ENCODE measurements around the gene RNPC3. TPM values are rescaled to one million over a fixed set of nuclear protein-coding genes. Genes with fewer than 3 reads are reported as not detected.
"Not testable (repeated sequence)": the region's sequence is repeated elsewhere in the genome, so short reads cannot be mapped to it uniquely, and the experiment has no call there.

RNPC3 gene
- total RNA-seq, 1 donor from 2014 or later = 46.8 TPM

DNA sequence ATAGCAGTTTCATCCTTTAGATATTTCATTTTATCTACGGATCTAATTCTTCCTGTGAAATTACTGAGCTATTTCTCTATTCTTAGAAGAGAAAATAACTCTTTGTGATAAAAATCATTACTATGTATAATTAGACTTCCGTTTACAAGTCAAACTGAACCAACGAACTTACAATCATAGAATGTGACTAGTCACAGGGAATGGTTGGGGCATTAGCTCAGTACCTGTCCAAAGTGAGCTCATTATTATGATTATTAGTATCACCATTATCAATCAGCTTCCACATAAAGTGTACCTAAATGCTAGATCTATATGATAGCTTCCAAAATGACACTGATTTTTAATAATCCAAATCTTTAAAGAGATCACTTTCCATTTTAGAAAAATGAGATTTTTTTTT lies 58.4 kb downstream of the RNPC3 start:
- Histone ChIP-seq H3K9ac (no peak overlapping the region), H3K9me3 (ENCODE audit: low read depth) (no peaks in the 10 kb centered on the region), H3K27me3 (no peaks in the 10 kb centered on the region), H3K4me1 (no peaks in the 10 kb centered on the region), H4K20me1 (ENCODE audit: low read depth) (no peaks in the 10 kb centered on the region), H3K4me2 (no peak overlapping the region), H2AFZ (replicated peaks) (no peak overlapping the region), H3K36me3 (no peaks in the 10 kb centered on the region), H3K4me3 (no peak overlapping the region), H3K79me2 (ENCODE audit: low read depth) (no peaks in the 10 kb centered on the region), H3K27ac (no peak overlapping the region), H3F3A (ENCODE audit: low read depth) (no peaks in the 10 kb centered on the region)
- H3K4me1 Mint-ChIP-seq = no peaks in the 10 kb centered on the region
- peaks cover 3% of the 10 kb centered on the region for H3K9me3 Mint-ChIP-seq
- no peaks in the 10 kb centered on the region for H3K36me3 Mint-ChIP-seq
- H3K27me3 Mint-ChIP-seq (ENCODE audit: insufficient read depth, low read depth) = no peaks in the 10 kb centered on the region
- TF ChIP-seq, protein P1, sequence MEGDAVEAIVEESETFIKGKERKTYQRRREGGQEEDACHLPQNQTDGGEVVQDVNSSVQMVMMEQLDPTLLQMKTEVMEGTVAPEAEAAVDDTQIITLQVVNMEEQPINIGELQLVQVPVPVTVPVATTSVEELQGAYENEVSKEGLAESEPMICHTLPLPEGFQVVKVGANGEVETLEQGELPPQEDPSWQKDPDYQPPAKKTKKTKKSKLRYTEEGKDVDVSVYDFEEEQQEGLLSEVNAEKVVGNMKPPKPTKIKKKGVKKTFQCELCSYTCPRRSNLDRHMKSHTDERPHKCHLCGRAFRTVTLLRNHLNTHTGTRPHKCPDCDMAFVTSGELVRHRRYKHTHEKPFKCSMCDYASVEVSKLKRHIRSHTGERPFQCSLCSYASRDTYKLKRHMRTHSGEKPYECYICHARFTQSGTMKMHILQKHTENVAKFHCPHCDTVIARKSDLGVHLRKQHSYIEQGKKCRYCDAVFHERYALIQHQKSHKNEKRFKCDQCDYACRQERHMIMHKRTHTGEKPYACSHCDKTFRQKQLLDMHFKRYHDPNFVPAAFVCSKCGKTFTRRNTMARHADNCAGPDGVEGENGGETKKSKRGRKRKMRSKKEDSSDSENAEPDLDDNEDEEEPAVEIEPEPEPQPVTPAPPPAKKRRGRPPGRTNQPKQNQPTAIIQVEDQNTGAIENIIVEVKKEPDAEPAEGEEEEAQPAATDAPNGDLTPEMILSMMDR (IDR thresholded peaks at IDR 0.05) = no peak
- no peak for TF ChIP-seq EZH2 (IDR thresholded peaks at IDR 0.05)
- no peak for TF ChIP-seq EZH2phosphoT487 (IDR thresholded peaks at IDR 0.05)
- H3K4me3 Mint-ChIP-seq = no peak overlapping the region
- DNase-seq (ENCODE audit: low spot score) = no peak
- no peak overlapping the region for H3K27ac Mint-ChIP-seq

DNA sequence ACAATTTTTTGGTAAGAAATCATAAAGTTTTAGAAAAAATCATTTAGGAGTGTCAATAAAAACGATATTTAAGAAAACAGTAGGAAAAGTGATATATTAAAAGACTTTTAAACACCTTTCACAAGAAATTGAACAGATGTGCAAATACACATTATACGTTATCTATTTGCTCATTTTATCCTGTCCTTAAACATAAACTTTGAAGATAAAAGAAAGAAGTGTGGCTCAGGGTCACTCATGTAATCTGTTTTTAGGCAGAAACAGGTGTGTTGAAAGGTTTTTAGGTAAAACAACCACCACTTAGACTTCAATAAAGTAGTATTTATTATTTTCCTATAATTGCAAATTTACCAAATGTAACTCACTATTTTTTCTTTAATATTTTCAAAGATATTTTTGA lies 59.0 kb downstream of the RNPC3 start:
- H3K27me3 ChIP-seq = no peaks in the 10 kb centered on the region
- H3K4me3 ChIP-seq = no peak overlapping the region
- no peak overlapping the region for H3K27ac ChIP-seq
- no peaks in the 10 kb centered on the region for H3K79me2 ChIP-seq (ENCODE audit: low read depth)
- Mint-ChIP-seq H3K27me3 (ENCODE audit: insufficient read depth, low read depth) (no peaks in the 10 kb centered on the region), H3K36me3 (no peaks in the 10 kb centered on the region), H3K9me3 (peaks cover 4% of the 10 kb centered on the region), H3K4me1 (no peaks in the 10 kb centered on the region), H3K4me3 (no peak overlapping the region), H3K27ac (no peak overlapping the region)
- TF ChIP-seq, protein P1 (IDR thresholded peaks at IDR 0.05) = no peak
- TF ChIP-seq EZH2 (IDR thresholded peaks at IDR 0.05) (no peak), EZH2phosphoT487 (IDR thresholded peaks at IDR 0.05) (no peak)
- no peaks in the 10 kb centered on the region for H3K4me1 ChIP-seq
- H3F3A ChIP-seq (ENCODE audit: low read depth) = no peaks in the 10 kb centered on the region
- no peaks in the 10 kb centered on the region for H3K36me3 ChIP-seq
- H3K4me2 ChIP-seq = no peak overlapping the region
- no peak for DNase-seq (ENCODE audit: low spot score)
- no peaks in the 10 kb centered on the region for H3K9me3 ChIP-seq (ENCODE audit: low read depth)
- H4K20me1 ChIP-seq (ENCODE audit: low read depth) = no peaks in the 10 kb centered on the region
- H2AFZ ChIP-seq (replicated peaks) = no peak overlapping the region
- no peak overlapping the region for H3K9ac ChIP-seq

DNA sequence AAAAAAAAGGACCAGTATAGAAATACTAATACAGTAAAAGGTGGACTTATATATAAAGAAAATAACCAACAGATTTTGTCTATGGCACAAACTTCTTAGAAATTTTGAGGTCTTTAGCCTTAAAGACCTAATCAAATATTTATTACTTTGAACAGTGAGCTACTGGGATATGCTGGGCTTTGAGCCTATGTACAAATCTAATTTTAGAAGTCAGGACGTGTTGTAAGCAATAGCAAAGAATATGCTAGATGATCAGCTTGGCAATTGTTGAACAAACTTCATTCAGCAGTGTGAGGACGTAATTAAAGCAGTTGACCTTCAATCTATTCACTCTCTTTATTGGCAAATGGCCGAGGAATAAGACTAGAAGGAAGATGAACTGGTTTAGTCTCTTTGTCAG lies 77.2 kb downstream of the RNPC3 start:
- H3K4me3 Mint-ChIP-seq; DNase-seq (ENCODE audit: low spot score); H3K36me3 Mint-ChIP-seq: not testable (repeated sequence)

More for the DNA sequence above, 77.2 kb downstream of the RNPC3 start:
- H3K9ac ChIP-seq; H3K4me3 ChIP-seq; H3K79me2 ChIP-seq (ENCODE audit: low read depth); H3K4me2 ChIP-seq; H3F3A ChIP-seq (ENCODE audit: low read depth); H3K27ac ChIP-seq; H3K4me1 ChIP-seq; H2AFZ ChIP-seq (replicated peaks); H4K20me1 ChIP-seq (ENCODE audit: low read depth); H3K36me3 ChIP-seq; H3K9me3 ChIP-seq (ENCODE audit: low read depth); H3K27me3 Mint-ChIP-seq (ENCODE audit: insufficient read depth, low read depth); H3K27ac Mint-ChIP-seq; H3K9me3 Mint-ChIP-seq; H3K4me1 Mint-ChIP-seq; H3K27me3 ChIP-seq: not testable (repeated sequence)

Other genes starting within 250 kb of the RNPC3 start
- 4.9 and 10.0 TPM in 2 replicates for gene AMY2B, start 45.9 kb downstream of the RNPC3 start, total RNA-seq (ENCODE audit: low replicate concordance)
- not detected in 2 replicates for gene AMY2A, start 91.7 kb downstream of the RNPC3 start, total RNA-seq (ENCODE audit: low replicate concordance)
- gene AMY1A, start 130.1 kb downstream of the RNPC3 start, total RNA-seq (ENCODE audit: low replicate concordance) = not detected in 2 replicates
- not detected in 2 replicates for gene AMY1B, start 170.5 kb downstream of the RNPC3 start, total RNA-seq (ENCODE audit: low replicate concordance)
- gene AMY1C, start 224.2 kb downstream of the RNPC3 start, total RNA-seq (ENCODE audit: low replicate concordance) = not detected in 2 replicates

Data from neural progenitor cell (in vitro differentiated cells).